ENCODE data around the gene LYPLAL1.

Gene LYPLAL1

GRCh38 chr1:219173758-219174459, at the start of gene LYPLAL1:
Gene LYPLAL1, plus strand, starts transcription at chr1:219173878. Its CDS starts 13 bp downstream, at chr1:219173891.
- peak within 1 kb of the TSS; percentile 81 for H2AFZ ChIP-seq (ENCODE audit: low read length)
- no peaks in the 10 kb centered on the region for H4K20me1 ChIP-seq (ENCODE audit: insufficient read depth, low read length)
- H3F3A ChIP-seq (ENCODE audit: insufficient read depth, low read length), result 0 out of 2 replicates have a peak, but pooled peaks cover 4% of the 10 kb centered on the region
- TF ChIP-seq CTCF (IDR thresholded peaks at IDR 0.05; ENCODE audit: low read length), result peak; percentile 33
- no peak for TF ChIP-seq EZH2 (optimal IDR thresholded peaks at IDR 0.05; ENCODE audit: low read depth, low read length)
- H3K27ac ChIP-seq (ENCODE audit: low read length), result peak within 1 kb of the TSS; percentile 50; the same call in 1 of the 2 replicates
- H3K9me2 ChIP-seq (replicated peaks; ENCODE audit: insufficient read depth, low read length), result no peaks in the 10 kb centered on the region
- peak within 1 kb of the TSS; percentile 83 for H3K4me3 ChIP-seq (ENCODE audit: low read length)
- H3K27me3 ChIP-seq (replicated peaks; ENCODE audit: insufficient read depth, low read length), result no peaks in the 10 kb centered on the region
- peak within 1 kb of the TSS; percentile 78 for H3K4me2 ChIP-seq (ENCODE audit: low read depth, low read length)
- H3K79me2 ChIP-seq (ENCODE audit: low read length), result peaks cover 18% of the 10 kb centered on the region
- H3K9me3 ChIP-seq (replicated peaks; ENCODE audit: insufficient read depth, low read length), result no peaks in the 10 kb centered on the region
- peak within 1 kb of the TSS; percentile 78 for H3K9ac ChIP-seq (ENCODE audit: low read length)
- no peaks in the 10 kb centered on the region for H3K36me3 ChIP-seq (replicated peaks; ENCODE audit: insufficient read depth, low read length)
- H3K4me1 ChIP-seq (ENCODE audit: low read length), result peaks cover 19% of the 10 kb centered on the region
- DNase-seq, result peak; percentile 96

GRCh38 chr1:219124163-219124562, 49.5 kb upstream of the LYPLAL1 start:
- Histone ChIP-seq H3K79me2 (ENCODE audit: low read length) (no peaks in the 10 kb centered on the region), H3K27ac (ENCODE audit: low read length) (no peak overlapping the region), H3K9me2 (replicated peaks; ENCODE audit: insufficient read depth, low read length) (no peaks in the 10 kb centered on the region), H3K4me1 (ENCODE audit: low read length) (no peaks in the 10 kb centered on the region), H3K9ac (ENCODE audit: low read length) (no peak overlapping the region), H3F3A (ENCODE audit: insufficient read depth, low read length) (no peaks in the 10 kb centered on the region), H3K27me3 (replicated peaks; ENCODE audit: insufficient read depth, low read length) (no peaks in the 10 kb centered on the region), H3K4me2 (ENCODE audit: low read depth, low read length) (no peak overlapping the region), H2AFZ (ENCODE audit: low read length) (no peak overlapping the region), H3K36me3 (replicated peaks; ENCODE audit: insufficient read depth, low read length) (no peaks in the 10 kb centered on the region), H3K4me3 (ENCODE audit: low read length) (no peak overlapping the region), H4K20me1 (ENCODE audit: insufficient read depth, low read length) (no peaks in the 10 kb centered on the region), H3K9me3 (replicated peaks; ENCODE audit: insufficient read depth, low read length) (no peaks in the 10 kb centered on the region)
- TF ChIP-seq EZH2 (optimal IDR thresholded peaks at IDR 0.05; ENCODE audit: low read depth, low read length), result no peak
- no peak for TF ChIP-seq EZH2phosphoT487 (IDR thresholded peaks at IDR 0.05; ENCODE audit: low read length)
- TF ChIP-seq CTCF (IDR thresholded peaks at IDR 0.05; ENCODE audit: low read length), result no peak
- DNase-seq, result no peak

GRCh38 chr1:219125342-219125741, 48.3 kb upstream of the LYPLAL1 start:
- Histone ChIP-seq H3K36me3 (replicated peaks; ENCODE audit: insufficient read depth, low read length) (no peaks in the 10 kb centered on the region), H3K9me3 (replicated peaks; ENCODE audit: insufficient read depth, low read length) (no peaks in the 10 kb centered on the region), H2AFZ (ENCODE audit: low read length) (no peak overlapping the region), H3K4me2 (ENCODE audit: low read depth, low read length) (no peak overlapping the region), H3K27me3 (replicated peaks; ENCODE audit: insufficient read depth, low read length) (no peaks in the 10 kb centered on the region), H3K4me3 (ENCODE audit: low read length) (no peak overlapping the region), H3K9me2 (replicated peaks; ENCODE audit: insufficient read depth, low read length) (no peaks in the 10 kb centered on the region), H3K79me2 (ENCODE audit: low read length) (no peaks in the 10 kb centered on the region), H4K20me1 (ENCODE audit: insufficient read depth, low read length) (no peaks in the 10 kb centered on the region), H3K9ac (ENCODE audit: low read length) (no peak overlapping the region), H3F3A (ENCODE audit: insufficient read depth, low read length) (no peaks in the 10 kb centered on the region), H3K27ac (ENCODE audit: low read length) (no peak overlapping the region), H3K4me1 (ENCODE audit: low read length) (no peaks in the 10 kb centered on the region)
- TF ChIP-seq CTCF (IDR thresholded peaks at IDR 0.05; ENCODE audit: low read length), result no peak
- TF ChIP-seq EZH2 (optimal IDR thresholded peaks at IDR 0.05; ENCODE audit: low read depth, low read length), result no peak
- TF ChIP-seq EZH2phosphoT487 (IDR thresholded peaks at IDR 0.05; ENCODE audit: low read length), result no peak
- DNase-seq, result no peak

All from MM.1S (cell line).